GM23338 (cell line): ENCODE data around the gene SH2D4B. TPM values are rescaled to one million over a fixed set of nuclear protein-coding genes. Genes with fewer than 3 reads are reported as not detected.
A peak's percentile ranks its signal among the peaks of the same experiment; 100 is the strongest.

Experiments
- ATAC-seq: fragments of 200-7000 bp; cut with Tn5 transposase; 3 replicates; pipeline ENCODE4 v1.9.1; 2020
- DNase-seq: peaks from one replicate; pipeline ENCODE4 v3.0.0-alpha.2; 2015; ENCODE audit warnings: low spot score
- H2AFZ ChIP-seq: fragments of 200-600 bp; sonication (generic); 2 replicates; pipeline ENCODE4 v1.8.0; 2016; ENCODE audit warnings: antibody characterized with exemption, mild to moderate bottlenecking, moderate library complexity
- H3F3A ChIP-seq: fragments of 200-600 bp; sonication (generic); replicated peaks from 2 replicates; pipeline ENCODE4 v1.8.0; 2017; ENCODE audit warnings: antibody characterized with exemption, mixed run types, low read depth
- H3K27ac ChIP-seq: fragments of 200-600 bp; sonication (generic); 2 replicates; pipeline ENCODE4 v1.6.1; 2016; ENCODE audit warnings: low read depth
- H3K27me3 ChIP-seq: fragments of 200-600 bp; sonication (generic); 2 replicates; pipeline ENCODE4 v1.8.0; 2016; ENCODE audit warnings: mild to moderate bottlenecking, mixed run types, moderate library complexity; ENCODE audit not compliant: insufficient read depth
- H3K36me3 ChIP-seq: fragments of 200-600 bp; sonication (generic); 2 replicates; pipeline ENCODE4 v1.8.0; 2016; ENCODE audit warnings: mild to moderate bottlenecking; ENCODE audit not compliant: insufficient read depth
- H3K4me1 ChIP-seq: fragments of 200-600 bp; sonication (generic); 2 replicates; pipeline ENCODE4 v1.8.0; 2016; ENCODE audit warnings: mild to moderate bottlenecking, moderate library complexity; ENCODE audit not compliant: insufficient read depth
- H3K4me2 ChIP-seq: fragments of 200-600 bp; sonication (generic); 2 replicates; pipeline ENCODE4 v1.7.1; 2017; ENCODE audit warnings: mixed run types
- H3K4me3 ChIP-seq: fragments of 200-600 bp; sonication (generic); 2 replicates; pipeline ENCODE4 v1.6.1; 2016; ENCODE audit warnings: mixed run types
- H3K79me2 ChIP-seq: fragments of 200-600 bp; sonication (generic); replicated peaks from 2 replicates; pipeline ENCODE4 v1.8.0; 2017; ENCODE audit warnings: mild to moderate bottlenecking; ENCODE audit not compliant: insufficient read depth
- H3K9me2 ChIP-seq: fragments of 200-600 bp; sonication (generic); 2 replicates; pipeline ENCODE4 v1.8.0; 2017; ENCODE audit not compliant: insufficient read depth
- H4K20me1 ChIP-seq: fragments of 200-600 bp; sonication (generic); replicated peaks from 2 replicates; pipeline ENCODE4 v1.8.0; 2017; ENCODE audit warnings: mild to moderate bottlenecking; ENCODE audit not compliant: insufficient read depth
- H3K27ac Mint-ChIP-seq: 2 replicates; pipeline ENCODE4 v1.8.0; 2020; ENCODE audit warnings: inconsistent platforms, mild to moderate bottlenecking, moderate library complexity, mixed read lengths
- H3K27me3 Mint-ChIP-seq: 3 replicates; pipeline ENCODE4 v1.8.0; 2022; ENCODE audit warnings: low read depth, mild to moderate bottlenecking, moderate library complexity, mixed read lengths, inconsistent platforms; ENCODE audit not compliant: insufficient read depth, poor library complexity
- H3K36me3 Mint-ChIP-seq: 3 replicates; pipeline ENCODE4 v1.8.0; 2021; ENCODE audit warnings: low read depth, mild to moderate bottlenecking, inconsistent platforms, moderate library complexity, mixed read lengths
- H3K4me1 Mint-ChIP-seq: 3 replicates; pipeline ENCODE4 v1.8.0; 2020; ENCODE audit warnings: mild to moderate bottlenecking, inconsistent platforms, mixed read lengths
- H3K4me3 Mint-ChIP-seq: 3 replicates; pipeline ENCODE4 v1.8.0; 2021; ENCODE audit warnings: moderate library complexity, mild to moderate bottlenecking, inconsistent platforms, mixed read lengths
- H3K9me3 Mint-ChIP-seq: 3 replicates; pipeline ENCODE4 v1.8.0; 2020; ENCODE audit warnings: moderate library complexity, mild to moderate bottlenecking, inconsistent platforms, mixed read lengths
- CTCF ChIP-seq, 2 experiments: fragments of 200-600 bp in 1 of 2; sonication (generic) in 1 of 2; conservative IDR thresholded peaks; 2 replicates each; pipeline versions ENCODE4 v1.5.1 to v1.6.1; 2016 to 2017; ENCODE audit warnings: antibody characterized with exemption in 2 of 2, low read depth in 2 of 2, mild to moderate bottlenecking in 2 of 2, moderate library complexity in 1 of 2
- REST ChIP-seq: IDR thresholded peaks from one replicate; pipeline ENCODE4 v1.6.1; 2018; ENCODE audit warnings: antibody characterized with exemption; ENCODE audit not compliant: unreplicated experiment
- ZNF114 ChIP-seq: fragments of 250-450 bp; sonication (Bioruptor Pico); IDR thresholded peaks from 2 replicates; pipeline ENCODE4 v1.5.0; 2020; ENCODE audit warnings: mild to moderate bottlenecking, moderate library complexity
- ZNF331 ChIP-seq: fragments of 250-450 bp; sonication (Bioruptor Pico); IDR thresholded peaks from 2 replicates; pipeline ENCODE4 v1.5.0; 2020; ENCODE audit warnings: low read depth, mild to moderate bottlenecking, moderate library complexity
- polyA plus RNA-seq: library from polyadenylated mRNA; unstranded; fragments of >200 nt; fragmentation: Nextera tagmentation; extraction: Ambion mirVana; gene quantifications from 2 replicates; pipeline ENCODE4 v1.2.1, GENCODE V29; 2016
- total RNA-seq: library from RNA; depleted of rRNA; stranded (reverse); fragments of >200 nt; shearing (Covaris generic); gene quantifications from 2 replicates; pipeline ENCODE4 v1.2.3, GENCODE V29; 2014

Gene SH2D4B
- total and polyA plus RNA-seq, 2 experiments from 2014 or later, result 0.08 TPM; not detected in 1

GRCh38 chr10:80502621-80503583 is 34.8 kb upstream of the SH2D4B start:
- Mint-ChIP-seq H3K9me3 (no peaks in the 10 kb centered on the region; the same call in 2 of the 3 replicates), H3K27ac (no peak overlapping the region), H3K36me3 (peaks cover 9% of the 10 kb centered on the region; the same call in 1 of the 3 replicates), H3K4me3 (no peak overlapping the region; the same call in 2 of the 3 replicates), H3K4me1 (peaks cover 47% of the 10 kb centered on the region), H3K27me3 (peaks cover 10% of the 10 kb centered on the region)
- H3F3A ChIP-seq, result no peaks in the 10 kb centered on the region
- H3K4me2 ChIP-seq, result peak overlapping the region; percentile 38; the same call in 1 of the 2 replicates
- TF ChIP-seq ZNF114 (no peak), ZNF331 (CRISPR knock-in tag) (no peak)
- DNase-seq, result no peak
- no peak for ATAC-seq
- peaks cover 61% of the 10 kb centered on the region for H3K79me2 ChIP-seq
- no peaks in the 10 kb centered on the region for H3K36me3 ChIP-seq
- H2AFZ ChIP-seq, result no peak overlapping the region
- H3K4me3 ChIP-seq, result no peak overlapping the region
- no peaks in the 10 kb centered on the region for H3K27me3 ChIP-seq
- H3K9me2 ChIP-seq, result no peaks in the 10 kb centered on the region
- H4K20me1 ChIP-seq, result peaks cover 13% of the 10 kb centered on the region
- no peak overlapping the region for H3K27ac ChIP-seq
- peaks cover 12% of the 10 kb centered on the region; the same call in 1 of the 2 replicates for H3K4me1 ChIP-seq

GRCh38 chr10:80503584-80504157 is 34.0 kb upstream of the SH2D4B start:
- ATAC-seq (no peak), DNase-seq (peak; percentile 47)
- Mint-ChIP-seq H3K36me3 (peaks cover 13% of the 10 kb centered on the region; the same call in 1 of the 3 replicates), H3K27me3 (peaks cover 10% of the 10 kb centered on the region), H3K4me3 (no peak overlapping the region), H3K27ac (no peak overlapping the region; the same call in 1 of the 2 replicates), H3K9me3 (no peaks in the 10 kb centered on the region; the same call in 2 of the 3 replicates), H3K4me1 (peaks cover 40% of the 10 kb centered on the region)
- Histone ChIP-seq H3K4me2 (0 out of 2 replicates have a peak overlapping the region, but pooled peaks have one; percentile 38), H3K79me2 (peaks cover 55% of the 10 kb centered on the region), H3K27me3 (no peaks in the 10 kb centered on the region), H3K9me2 (no peaks in the 10 kb centered on the region), H2AFZ (no peak overlapping the region), H3K4me3 (no peak overlapping the region), H3K27ac (no peak overlapping the region), H3F3A (no peaks in the 10 kb centered on the region), H3K36me3 (no peaks in the 10 kb centered on the region), H4K20me1 (peaks cover 13% of the 10 kb centered on the region), H3K4me1 (peaks cover 6% of the 10 kb centered on the region; the same call in 1 of the 2 replicates)
- TF ChIP-seq CTCF (conservative IDR thresholded peaks at IDR 0.05; ENCODE audit: low read depth in 2 of 2) (0 out of 4 replicates have a peak, but pooled peaks of 1 of the 2 experiments have one; percentile 2), REST (no peak)
